C4-2B (cell line): ENCODE data around the gene SNAP25.

Experiments
- H3K27ac ChIP-seq: fragments of 450-650 bp; 2 replicates; pipeline ENCODE4 v1.5.1; 2017
- CTCF ChIP-seq: fragments of 450-650 bp; conservative IDR thresholded peaks from 2 replicates; pipeline ENCODE4 v1.5.1; 2017; ENCODE audit warnings: mild to moderate bottlenecking
- ZFX ChIP-seq: fragments of 450-650 bp; IDR thresholded peaks from 2 replicates; pipeline ENCODE4 v1.6.1; 2017

SNAP25 gene

GRCh38 chr20:10308652-10309051 lies 90.0 kb downstream of the SNAP25 start:
- TF ChIP-seq CTCF (no peak), ZFX (no peak)
- H3K27ac ChIP-seq: no peak overlapping the region

- TF ChIP-seq CTCF (no peak), ZFX (no peak)
- H3K27ac ChIP-seq: no peak overlapping the region
Observed at GRCh38 chr20:10309326-10309725, 90.7 kb downstream of the SNAP25 start.

- no peak overlapping the region for H3K27ac ChIP-seq
- no peak for TF ChIP-seq CTCF
- TF ChIP-seq ZFX: no peak
Observed at GRCh38 chr20:10312111-10312510, 93.5 kb downstream of the SNAP25 start.

GRCh38 chr20:10313215-10313614 lies 94.6 kb downstream of the SNAP25 start:
- H3K27ac ChIP-seq: no peak overlapping the region
- no peak for TF ChIP-seq ZFX
- no peak for TF ChIP-seq CTCF

- TF ChIP-seq ZFX (no peak), CTCF (no peak)
- no peak overlapping the region for H3K27ac ChIP-seq
Observed at GRCh38 chr20:10313701-10314100, 95.1 kb downstream of the SNAP25 start.

GRCh38 chr20:10314198-10314597 lies 95.6 kb downstream of the SNAP25 start:
- no peak for TF ChIP-seq ZFX
- no peak for TF ChIP-seq CTCF
- no peak overlapping the region for H3K27ac ChIP-seq

GRCh38 chr20:10315138-10315537 lies 96.5 kb downstream of the SNAP25 start:
- no peak overlapping the region for H3K27ac ChIP-seq
- no peak for TF ChIP-seq ZFX
- TF ChIP-seq CTCF: no peak
